Ascending aorta (tissue), 2 donors: ENCODE results near the gene TLE3. TPM values are rescaled to one million over a fixed set of nuclear protein-coding genes. Genes with fewer than 3 reads are reported as not detected.

Experiments
- DNase-seq, 2 donors: peaks; one replicate each; pipeline ENCODE4 v3.0.0-alpha.2; 2019; ENCODE audit warnings: low spot score in 2 of 2
- H3K27ac ChIP-seq, 2 donors: fragments of 200-600 bp; sonication (generic); one replicate each; pipeline ENCODE4 v1.5.1; 2016 to 2017; ENCODE audit warnings: mild to moderate bottlenecking in 1 of 2
- H3K27me3 ChIP-seq: fragments of 200-600 bp; sonication (generic); one replicate; pipeline ENCODE4 v1.5.1; 2017
- H3K36me3 ChIP-seq, 2 donors: fragments of 200-600 bp; sonication (generic); one replicate each; pipeline ENCODE4 v1.5.1; 2016
- H3K4me1 ChIP-seq, 2 donors: fragments of 200-600 bp; sonication (generic); one replicate each; pipeline ENCODE4 v1.5.1; 2016 to 2017; ENCODE audit warnings: mild to moderate bottlenecking in 1 of 2
- H3K4me3 ChIP-seq, 2 donors: fragments of 200-600 bp; sonication (generic); one replicate each; pipeline ENCODE4 v1.5.1; 2016 to 2017; ENCODE audit warnings: mild to moderate bottlenecking in 1 of 2
- H3K9me3 ChIP-seq, 2 donors: fragments of 200-600 bp; sonication (generic); one replicate each; pipeline ENCODE4 v1.5.1; 2016
- CTCF ChIP-seq, 3 experiments: fragments of 200-600 bp in 2 of 3; fragments of 450-650 bp in 1 of 3; sonication (generic) in 2 of 3; IDR thresholded peaks; one replicate each; pipeline ENCODE4 v1.5.1; 2016 to 2019; ENCODE audit warnings: antibody characterized with exemption in 3 of 3, mild to moderate bottlenecking in 1 of 3, moderate library complexity in 1 of 3
- intact Hi-C: fragments of 100-400 bp; cut with DNase I; formaldehyde crosslinking; loops from one replicate; pipeline ENCODE4 v1.15.1; 2023
- total RNA-seq: library from RNA; depleted of rRNA; stranded (reverse); fragments of >200 nt; gene quantifications from one replicate; pipeline ENCODE4 v1.1.0, GENCODE V29; 2016

TLE3 gene
- total RNA-seq, 1 donor from 2014 or later, result 76.4 TPM

- no peak overlapping the region for H3K4me3 ChIP-seq
- DNase-seq, result no peak
- H3K4me1 ChIP-seq, result no peaks in the 10 kb centered on the region
- no peak overlapping the region for H3K27ac ChIP-seq
- no peaks in the 10 kb centered on the region for H3K9me3 ChIP-seq
- H3K36me3 ChIP-seq, result peaks cover 0 to 6% of the 10 kb centered on the region in 2 donors
- no peaks in the 10 kb centered on the region for H3K27me3 ChIP-seq
- intact Hi-C loops, result no loop called here
- no peak for TF ChIP-seq CTCF (IDR thresholded peaks at IDR 0.05)
These were observed 55.0 kb downstream of the TLE3 start for GRCh38 chr15:70042553-70043214.

DNA sequence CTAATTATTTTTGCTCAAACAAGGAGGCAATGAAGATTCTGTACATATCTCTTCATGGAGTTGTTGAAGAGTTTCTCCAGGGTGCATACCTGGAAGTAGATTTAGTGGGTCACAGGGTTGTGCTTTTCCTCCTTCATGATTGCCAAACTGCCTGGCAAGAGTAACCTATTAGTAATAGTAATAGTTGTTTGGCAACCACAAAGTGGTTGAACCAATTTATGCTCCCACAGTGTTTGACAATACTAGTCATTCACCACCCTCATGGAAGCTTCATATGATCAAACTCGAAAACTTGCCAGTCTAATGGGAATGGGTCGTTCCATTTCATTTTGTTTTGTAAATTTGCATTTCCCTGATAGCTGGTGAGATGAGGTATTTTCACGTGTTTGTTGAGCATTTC lies 57.8 kb downstream of the TLE3 start:
- H3K4me3 ChIP-seq, result no peak overlapping the region
- H3K27me3 ChIP-seq, result no peaks in the 10 kb centered on the region
- no peaks in the 10 kb centered on the region for H3K9me3 ChIP-seq
- H3K27ac ChIP-seq, result no peak overlapping the region
- no peak for TF ChIP-seq CTCF (IDR thresholded peaks at IDR 0.05)
- H3K4me1 ChIP-seq, result no peaks in the 10 kb centered on the region
- H3K36me3 ChIP-seq, result no peaks in the 10 kb centered on the region
- DNase-seq, result no peak
- intact Hi-C loops, result no loop called here

GRCh38 chr15:70038730-70039392 lies 58.9 kb downstream of the TLE3 start:
- TF ChIP-seq CTCF (IDR thresholded peaks at IDR 0.05), result no peak
- Histone ChIP-seq H3K4me1 (no peaks in the 10 kb centered on the region), H3K9me3 (no peaks in the 10 kb centered on the region), H3K4me3 (no peak overlapping the region), H3K27ac (no peak overlapping the region), H3K27me3 (no peaks in the 10 kb centered on the region), H3K36me3 (no peaks in the 10 kb centered on the region)
- no peak for DNase-seq
- intact Hi-C loops, result no loop called here

GRCh38 chr15:70037292-70037640 lies 60.5 kb downstream of the TLE3 start:
- no peak overlapping the region for H3K4me3 ChIP-seq

DNA sequence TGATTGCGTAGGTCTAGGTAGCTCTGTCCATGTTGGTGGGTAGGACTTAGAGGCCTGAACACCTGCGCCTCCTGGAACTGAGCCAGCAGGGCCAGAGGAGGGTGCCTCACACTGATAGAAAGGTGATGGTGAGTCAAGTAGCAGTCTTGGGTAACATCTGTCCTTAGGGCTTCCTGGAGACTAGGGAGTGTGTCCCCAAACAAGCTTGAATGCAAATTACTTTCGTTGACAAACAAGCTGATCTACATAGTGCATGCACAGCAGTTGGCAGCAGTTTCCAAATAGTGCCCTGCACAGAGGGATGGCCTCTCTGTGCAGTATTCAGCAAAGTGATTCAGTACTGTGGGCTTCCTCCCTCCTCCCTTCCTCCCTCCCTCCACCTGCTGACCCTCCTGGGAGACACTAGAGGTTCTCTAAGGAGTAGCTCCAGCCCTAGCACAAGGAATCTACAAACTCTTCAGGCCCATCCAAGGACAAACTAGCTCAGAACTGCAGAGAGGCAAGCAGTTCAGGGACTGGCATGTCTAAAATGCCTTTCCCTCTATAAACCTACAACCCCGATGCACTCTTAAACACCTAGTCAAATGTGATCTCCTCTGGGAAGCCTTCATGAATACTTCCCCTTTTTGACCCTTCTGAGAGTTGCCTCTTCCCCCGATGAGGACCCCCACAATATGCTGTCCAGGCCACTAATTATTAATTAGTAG lies 61.0 kb downstream of the TLE3 start:
- Histone ChIP-seq H3K4me3 (no peak overlapping the region), H3K9me3 (no peaks in the 10 kb centered on the region), H3K4me1 (no peaks in the 10 kb centered on the region), H3K27ac (no peak overlapping the region), H3K36me3 (no peaks in the 10 kb centered on the region), H3K27me3 (no peaks in the 10 kb centered on the region)
- intact Hi-C loops, result no loop called here
- TF ChIP-seq CTCF (IDR thresholded peaks at IDR 0.05), result no peak
- DNase-seq, result no peak

More at GRCh38 chr15:70037292-70037640, 60.5 kb downstream of the TLE3 start:
- Histone ChIP-seq H3K36me3 (no peaks in the 10 kb centered on the region), H3K27ac (no peak overlapping the region), H3K27me3 (no peaks in the 10 kb centered on the region), H3K4me1 (no peaks in the 10 kb centered on the region), H3K9me3 (no peaks in the 10 kb centered on the region)
- TF ChIP-seq CTCF (IDR thresholded peaks at IDR 0.05), result no peak
- intact Hi-C loops, result no loop called here
- no peak for DNase-seq
